OCI-LY7 (cell line): Measurements from ENCODE around the gene ELL2. TPM values are rescaled to one million over a fixed set of nuclear protein-coding genes. Genes with fewer than 3 reads are reported as not detected.

Experiments
- BruUV-seq: library from RNA; stranded (reverse); fragments of 400-500 nt; replicated peaks from 2 replicates; lab custom pipeline; 2021; lab: Mats Ljungman, UMichigan
- CTCF ChIA-PET: fragments of 300-600 bp; sonication (Branson Sonifier 250); formaldehyde crosslinking; loops from one replicate; lab custom pipeline; 2022; ENCODE audit warnings: antibody characterized with exemption; ENCODE audit not compliant: unreplicated experiment; lab: Charles Lee
- POLR2A ChIA-PET: fragments of 300-600 bp; sonication (Branson Sonifier 250); formaldehyde crosslinking; loops from one replicate; lab custom pipeline; 2022; ENCODE audit warnings: antibody characterized with exemption; lab: Charles Lee
- DNase-seq: peaks from one replicate; pipeline ENCODE4 v3.0.0-alpha.2; 2015; ENCODE audit warnings: low spot score
- H2AFZ ChIP-seq: fragments of 200-600 bp; sonication (generic), shearing (Covaris generic); 2 replicates; pipeline ENCODE4 v1.6.1; 2014; ENCODE audit warnings: mild to moderate bottlenecking, antibody characterized with exemption, low read length, moderate library complexity
- H3K27ac ChIP-seq: fragments of 200-600 bp; sonication (generic); 2 replicates; pipeline ENCODE4 v1.5.1; 2014; ENCODE audit warnings: mixed run types, low read depth, mild to moderate bottlenecking, moderate library complexity, low read length, inconsistent platforms; ENCODE audit not compliant: poor library complexity, severe bottlenecking
- H3K36me3 ChIP-seq: fragments of 200-600 bp; sonication (generic); 2 replicates; pipeline ENCODE4 v1.6.1; 2014; ENCODE audit warnings: mild to moderate bottlenecking, antibody characterized with exemption, low read length, moderate library complexity, mixed read lengths; ENCODE audit not compliant: insufficient read depth
- H3K4me1 ChIP-seq: fragments of 200-600 bp; sonication (generic); 2 replicates; pipeline ENCODE4 v1.5.1; 2014; ENCODE audit warnings: mild to moderate bottlenecking, low read length; ENCODE audit not compliant: insufficient read depth, poor library complexity, severe bottlenecking
- H3K4me2 ChIP-seq: fragments of 200-600 bp; sonication (generic); 2 replicates; pipeline ENCODE4 v1.6.1; 2014; ENCODE audit warnings: mild to moderate bottlenecking, low read length
- H3K4me3 ChIP-seq: fragments of 200-600 bp; sonication (generic); 2 replicates; pipeline ENCODE4 v1.5.1; 2014; ENCODE audit warnings: mild to moderate bottlenecking, low read depth, low read length; ENCODE audit not compliant: poor library complexity, severe bottlenecking
- H3K79me2 ChIP-seq: fragments of 200-600 bp; sonication (generic); 2 replicates; pipeline ENCODE4 v1.6.1; 2016; ENCODE audit warnings: low read depth, mild to moderate bottlenecking, low read length, moderate library complexity, mixed read lengths; ENCODE audit not compliant: insufficient read depth
- H3K9me2 ChIP-seq: fragments of 200-600 bp; sonication (generic); 2 replicates; pipeline ENCODE4 v1.6.1; 2016; ENCODE audit warnings: mild to moderate bottlenecking, low read length, mixed read lengths; ENCODE audit not compliant: insufficient read depth
- H3K9me3 ChIP-seq: fragments of 200-600 bp; sonication (generic); 2 replicates; pipeline ENCODE4 v1.6.1; 2014; ENCODE audit warnings: mild to moderate bottlenecking, mixed run types, low read length, mixed read lengths
- H4K20me1 ChIP-seq: fragments of 200-600 bp; sonication (generic); 2 replicates; pipeline ENCODE4 v1.6.1; 2014; ENCODE audit warnings: mild to moderate bottlenecking, antibody characterized with exemption, low read length, moderate library complexity, mixed read lengths; ENCODE audit not compliant: insufficient read depth
- CTCF ChIP-seq: fragments of 200-600 bp; sonication (generic); conservative IDR thresholded peaks from 2 replicates; pipeline ENCODE4 v1.5.1; 2014; ENCODE audit warnings: mild to moderate bottlenecking, antibody characterized with exemption, low read length, moderate library complexity, mixed read lengths
- EZH2phosphoT487 ChIP-seq: fragments of 200-600 bp; sonication (generic); IDR thresholded peaks from 2 replicates; pipeline ENCODE4 v1.6.1; 2018; ENCODE audit warnings: low read depth, borderline replicate concordance, mild to moderate bottlenecking, mixed run types, antibody characterized with exemption, low read length, moderate library complexity, mixed read lengths
- intact Hi-C: fragments of 100-400 bp; cut with micrococcal nuclease; formaldehyde crosslinking; loops from one replicate; pipeline ENCODE4 v1.10.0; 2022; ENCODE audit not compliant: unreplicated experiment
- total RNA-seq, 2 experiments: library from RNA; depleted of rRNA in 1 of 2; stranded (reverse); fragments of >200 nt in 1 of 2; shearing (Covaris generic) in 1 of 2; gene quantifications; 2 replicates each; pipeline ENCODE4 v1.2.3, GENCODE V29; 2014 to 2022

ELL2 gene
- total RNA-seq, 2 experiments from 2014 or later, result 0.98 to 4.7 TPM

DNA sequence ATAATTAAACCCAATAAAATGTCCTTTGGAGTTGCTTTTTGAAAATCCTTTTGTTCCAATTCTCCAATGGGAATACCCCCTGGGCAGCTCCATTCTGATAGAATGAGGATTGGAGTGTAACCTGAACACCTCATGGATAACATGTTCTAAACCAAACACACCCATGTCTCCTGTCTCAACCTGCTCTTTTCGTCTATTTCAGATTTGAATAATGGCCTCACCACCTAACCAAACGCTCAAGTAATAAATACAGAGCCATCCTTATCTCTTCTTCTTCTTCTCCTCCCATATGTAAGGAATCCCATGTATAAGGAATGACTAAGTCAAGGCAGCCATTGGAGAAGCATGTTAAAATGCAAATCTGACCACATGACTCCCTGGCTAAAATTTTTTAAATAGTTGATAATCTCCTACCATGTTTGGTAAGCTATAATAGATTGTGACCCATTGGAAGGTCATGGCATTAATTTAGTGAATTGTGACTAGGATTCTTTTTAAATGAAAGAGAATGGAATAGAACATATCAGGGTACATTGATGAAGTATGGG, 26.0 kb downstream of the ELL2 start:
- no peaks in the 10 kb centered on the region for H4K20me1 ChIP-seq

DNA sequence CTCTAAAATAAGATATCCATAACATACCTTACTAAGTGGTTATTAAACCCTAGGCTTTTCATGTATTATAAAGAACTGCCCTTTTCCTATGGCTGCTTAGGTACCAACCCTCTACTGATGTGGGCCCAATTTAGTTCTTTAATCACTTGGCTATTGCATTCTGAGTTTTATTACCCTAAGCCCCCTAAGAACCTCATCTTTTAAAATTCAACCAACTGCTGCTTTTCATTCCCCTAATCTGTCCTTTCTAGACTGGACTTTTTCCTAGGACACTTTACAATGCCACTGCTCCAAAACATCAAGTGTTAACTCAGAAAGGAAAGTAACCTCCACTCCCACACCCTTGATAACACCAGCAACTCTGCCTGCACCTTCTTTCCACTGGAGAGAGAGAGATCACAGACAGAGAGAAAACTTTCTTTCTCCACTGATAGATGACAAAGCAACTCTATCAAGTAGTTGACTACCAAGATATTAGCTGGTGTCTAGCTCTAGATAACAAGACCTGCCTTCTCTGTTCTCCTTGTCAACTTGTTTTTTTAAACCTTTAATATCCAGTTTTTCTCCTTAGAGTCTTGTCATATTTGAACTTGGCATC, 27.3 kb downstream of the ELL2 start:
- H3K4me3 ChIP-seq, result no peak overlapping the region
- no peaks in the 10 kb centered on the region for H3K9me2 ChIP-seq
- CTCF ChIA-PET, result no interaction called here
- no peak overlapping the region for H3K4me2 ChIP-seq
- POLR2A ChIA-PET, result no interaction called here
- no TSS peak for BruUV-seq
- H2AFZ ChIP-seq, result no peak overlapping the region
- H3K79me2 ChIP-seq, result no peaks in the 10 kb centered on the region
- no peak overlapping the region for H3K27ac ChIP-seq
- intact Hi-C loops, result no loop called here
- no peak for DNase-seq
- no peaks in the 10 kb centered on the region for H3K4me1 ChIP-seq
- H4K20me1 ChIP-seq, result no peaks in the 10 kb centered on the region
- H3K36me3 ChIP-seq, result no peaks in the 10 kb centered on the region
- TF ChIP-seq EZH2phosphoT487 (no peak), CTCF (no peak)
- H3K9me3 ChIP-seq, result no peaks in the 10 kb centered on the region

More for the DNA sequence above, 26.0 kb downstream of the ELL2 start:
- H3K36me3 ChIP-seq, result no peaks in the 10 kb centered on the region
- CTCF ChIA-PET, result no interaction called here
- no TSS peak for BruUV-seq
- POLR2A ChIA-PET, result interaction anchor here (0.6 to 2.5 kb wide), 5 partner anchors 8 to 1289 kb away, joined by 3 to 10 read pairs (median 4); no protein-coding TSS in a partner anchor
- no peaks in the 10 kb centered on the region for H3K79me2 ChIP-seq
- TF ChIP-seq CTCF (no peak), EZH2phosphoT487 (no peak)
- H3K27ac ChIP-seq, result no peak overlapping the region
- no peaks in the 10 kb centered on the region for H3K4me1 ChIP-seq
- no peak overlapping the region for H2AFZ ChIP-seq
- H3K4me2 ChIP-seq, result no peak overlapping the region
- no peak for DNase-seq
- no peak overlapping the region for H3K4me3 ChIP-seq
- H3K9me2 ChIP-seq, result no peaks in the 10 kb centered on the region
- intact Hi-C loops, result no loop called here
- H3K9me3 ChIP-seq, result no peaks in the 10 kb centered on the region

DNA sequence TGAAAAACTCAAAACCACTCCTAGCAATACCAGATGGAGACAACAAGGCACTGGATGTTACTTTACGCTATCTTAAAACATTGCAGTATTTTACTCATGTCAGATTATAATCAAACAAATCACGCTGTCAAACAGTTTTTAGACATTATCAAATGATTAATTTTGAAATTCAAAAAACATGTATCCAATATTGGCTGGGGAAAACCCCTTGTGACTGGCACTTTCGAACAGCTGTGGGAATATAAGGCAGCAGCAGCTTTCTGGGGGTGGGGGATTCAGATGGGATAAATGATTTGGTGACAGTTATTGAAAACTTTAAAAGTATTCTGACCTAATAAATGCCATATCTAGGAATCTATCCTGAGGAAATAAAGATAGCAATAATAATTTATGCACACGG, 28.7 kb downstream of the ELL2 start:
- CTCF ChIA-PET, result no interaction called here
- POLR2A ChIA-PET, result interaction anchor here (1.0 kb wide), 1 partner anchor 8 kb away, joined by 4 read pairs; no protein-coding TSS in a partner anchor
- H2AFZ ChIP-seq, result no peak overlapping the region
- H3K9me3 ChIP-seq, result no peaks in the 10 kb centered on the region
- no peak for TF ChIP-seq CTCF
- no peak for TF ChIP-seq EZH2phosphoT487
- H3K9me2 ChIP-seq, result no peaks in the 10 kb centered on the region
- no peak for DNase-seq
- H3K79me2 ChIP-seq, result no peaks in the 10 kb centered on the region
- H4K20me1 ChIP-seq, result no peaks in the 10 kb centered on the region
- H3K4me2 ChIP-seq, result no peak overlapping the region
- intact Hi-C loops, result no loop called here
- BruUV-seq, result no TSS peak
- no peak overlapping the region for H3K4me3 ChIP-seq
- H3K36me3 ChIP-seq, result no peaks in the 10 kb centered on the region
- no peaks in the 10 kb centered on the region for H3K4me1 ChIP-seq
- no peak overlapping the region for H3K27ac ChIP-seq
